ENCODE measurements around the gene ELP4.
"Not testable (repeated sequence)": the region's sequence is repeated elsewhere in the genome, so short reads cannot be mapped to it uniquely, and the experiment has no call there.

Gene ELP4

GRCh38 chr11:31646216-31646615 lies 136.6 kb downstream of the ELP4 start:
- DNase-seq (ENCODE audit: low spot score), result no peak

DNA sequence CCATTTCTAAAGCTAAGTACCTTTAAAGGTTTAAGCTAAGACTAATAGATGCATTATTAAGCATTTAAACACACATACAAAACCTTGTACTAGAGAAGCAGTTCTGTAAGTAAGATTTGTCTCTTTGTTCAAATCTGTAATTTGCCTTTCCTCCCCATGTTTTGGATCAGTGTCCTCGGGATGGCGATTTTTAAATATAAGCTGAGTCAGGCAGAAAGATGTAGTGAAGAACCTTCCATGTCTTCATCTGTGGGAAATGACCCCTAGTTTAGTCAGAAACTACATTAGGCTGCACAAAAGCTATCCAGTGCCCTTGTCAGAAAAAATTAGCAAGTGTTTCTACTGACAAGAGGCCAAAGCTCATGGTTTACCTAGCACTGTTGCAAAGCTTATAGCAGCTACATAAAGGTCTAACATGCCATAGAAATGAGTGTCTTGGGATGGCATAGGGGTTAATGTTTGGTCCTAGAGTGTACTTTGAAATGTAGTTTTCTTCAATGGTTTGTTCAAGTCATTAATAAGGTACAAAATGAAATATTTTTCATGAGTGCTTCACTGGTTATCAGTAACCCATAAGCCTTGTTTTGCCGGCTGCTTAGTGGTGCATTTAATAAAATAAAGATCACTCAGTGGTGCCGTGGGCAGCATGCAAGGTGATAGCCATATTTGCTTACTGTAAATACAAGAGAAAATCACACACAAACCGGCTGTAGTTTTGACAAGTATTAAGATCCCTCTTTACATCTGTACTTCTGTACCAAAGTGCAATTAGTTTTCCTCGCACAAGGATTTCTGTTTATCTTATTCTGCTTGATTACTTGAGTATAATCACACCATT lies 139.8 kb downstream of the ELP4 start:
- no peak for DNase-seq (ENCODE audit: low spot score)

DNA sequence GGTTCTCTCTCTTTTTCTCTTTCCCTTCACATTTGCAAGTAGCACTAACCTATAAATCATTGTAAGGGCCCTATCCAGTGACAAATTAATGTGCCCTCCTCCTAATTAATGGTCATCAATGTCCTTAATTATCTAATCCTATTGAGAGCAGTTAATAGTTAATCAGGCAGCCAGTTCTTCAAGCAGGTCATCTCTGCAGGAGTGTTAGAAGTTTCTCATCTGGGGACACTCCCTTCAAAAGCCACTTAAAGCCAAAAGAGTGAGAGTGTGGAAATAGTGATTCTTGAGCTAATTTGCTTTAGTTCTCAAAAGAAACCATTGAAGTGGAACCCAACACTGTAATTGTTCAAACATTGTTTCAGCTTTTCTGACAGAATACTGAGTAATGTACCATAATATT lies 141.6 kb downstream of the ELP4 start:
- DNase-seq (ENCODE audit: low spot score), result no peak

GRCh38 chr11:31651822-31652221 lies 142.3 kb downstream of the ELP4 start:
- no peak for DNase-seq (ENCODE audit: low spot score)

GRCh38 chr11:31652528-31652927 lies 143.0 kb downstream of the ELP4 start:
- DNase-seq (ENCODE audit: low spot score), result no peak

- no peak for DNase-seq (ENCODE audit: low spot score)
Observed at GRCh38 chr11:31655483-31655882, 145.9 kb downstream of the ELP4 start.

DNA sequence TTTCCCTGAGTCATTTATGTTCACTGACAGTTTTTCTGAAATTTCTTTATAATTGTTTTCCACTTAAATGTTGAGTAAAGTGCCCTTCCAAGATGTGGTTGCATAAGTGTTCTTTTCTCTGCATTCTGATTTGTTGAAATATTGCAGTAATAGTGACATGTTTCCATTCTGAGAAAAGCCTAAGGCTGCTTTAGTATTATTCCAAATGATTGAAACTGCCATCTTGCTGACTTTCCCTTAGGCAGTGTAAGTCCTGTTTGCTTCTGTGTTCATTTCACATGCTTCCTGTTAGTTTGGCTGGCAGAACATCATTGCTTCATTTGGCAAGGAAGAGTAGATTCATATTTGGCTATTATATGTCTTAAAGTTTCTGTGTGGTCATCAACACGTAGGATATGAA lies 146.5 kb downstream of the ELP4 start:
- no peak for DNase-seq (ENCODE audit: low spot score)

DNA sequence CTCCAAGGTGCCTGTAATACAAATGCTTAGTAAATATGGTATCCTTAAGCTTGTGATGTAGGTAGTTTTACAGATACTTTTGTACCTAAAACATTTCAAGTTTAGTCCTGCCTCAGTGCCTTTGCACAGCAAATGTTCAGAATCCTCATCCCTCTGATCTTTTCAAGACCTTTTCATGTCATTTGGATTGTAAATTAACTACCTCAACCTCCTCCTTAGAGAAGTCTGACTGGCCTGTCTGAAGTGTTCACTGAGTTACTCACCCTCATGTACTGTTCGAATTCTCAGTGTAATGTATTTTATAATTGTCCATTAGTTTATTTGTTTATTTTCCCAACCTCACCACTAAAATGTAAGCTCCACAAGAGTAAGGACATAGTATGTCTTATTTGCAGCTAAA lies 147.5 kb downstream of the ELP4 start:
- no peak for DNase-seq (ENCODE audit: low spot score)

DNA sequence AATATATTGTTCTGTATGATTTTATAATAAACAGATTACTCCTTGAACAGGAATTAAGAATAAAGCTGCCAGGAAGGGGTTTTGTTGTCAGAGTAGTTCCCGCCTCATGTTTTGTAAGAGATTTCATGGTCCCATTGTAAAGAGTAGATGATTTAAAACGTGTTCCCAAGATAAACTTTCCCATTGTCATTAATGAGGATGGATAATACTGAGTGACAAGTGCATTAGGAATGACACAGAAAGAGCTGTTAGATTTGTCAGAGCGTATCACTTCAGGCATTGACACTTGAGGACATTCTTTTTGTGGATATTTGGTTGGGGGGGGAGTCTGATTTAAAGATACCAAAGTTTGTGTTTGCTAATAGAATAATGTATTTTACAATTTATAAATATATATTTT lies 154.6 kb downstream of the ELP4 start:
- no peak for DNase-seq (ENCODE audit: low spot score)

DNA sequence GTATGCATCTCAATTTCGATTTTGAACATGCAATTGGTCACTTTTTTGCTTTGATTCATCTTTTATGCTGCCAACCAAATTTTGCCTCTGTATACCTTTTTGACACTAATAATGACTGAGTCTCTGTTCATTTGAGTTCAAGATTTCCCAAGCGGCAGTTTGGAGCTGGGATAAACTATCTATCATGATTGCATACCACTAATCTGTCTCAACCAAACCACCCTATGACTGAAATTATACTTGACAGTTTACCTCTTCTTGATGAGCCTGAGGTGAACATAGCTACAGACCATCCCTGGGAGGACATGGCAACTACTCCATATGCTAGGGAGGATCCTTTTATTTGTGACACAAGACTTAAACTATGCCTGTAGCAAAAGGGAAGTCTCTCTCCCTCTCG lies 155.4 kb downstream of the ELP4 start:
- no peak for DNase-seq (ENCODE audit: low spot score)

DNA sequence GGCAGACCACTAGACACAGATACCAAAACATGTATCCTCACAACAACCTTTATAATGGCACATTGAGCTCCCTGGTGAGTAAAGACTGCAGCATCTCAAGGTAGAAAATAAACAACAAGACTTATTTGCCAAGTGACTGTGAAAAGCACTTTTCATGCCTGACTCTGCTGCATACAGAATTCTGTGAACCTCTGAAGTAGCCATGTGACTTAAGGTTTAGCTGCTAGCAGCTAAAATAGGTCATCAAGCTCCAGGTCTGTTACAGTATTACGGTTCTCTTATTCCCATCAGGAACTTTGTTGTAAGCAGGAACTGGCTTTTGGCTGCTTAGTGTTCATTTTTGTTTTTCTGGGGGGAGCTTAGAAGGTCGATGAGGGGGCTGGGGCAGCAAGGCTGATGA lies 162.1 kb downstream of the ELP4 start:
- no peak for DNase-seq (ENCODE audit: low spot score)

- DNase-seq (ENCODE audit: low spot score), result not testable (repeated sequence)
Observed at GRCh38 chr11:31673108-31673507, 163.5 kb downstream of the ELP4 start.

DNA sequence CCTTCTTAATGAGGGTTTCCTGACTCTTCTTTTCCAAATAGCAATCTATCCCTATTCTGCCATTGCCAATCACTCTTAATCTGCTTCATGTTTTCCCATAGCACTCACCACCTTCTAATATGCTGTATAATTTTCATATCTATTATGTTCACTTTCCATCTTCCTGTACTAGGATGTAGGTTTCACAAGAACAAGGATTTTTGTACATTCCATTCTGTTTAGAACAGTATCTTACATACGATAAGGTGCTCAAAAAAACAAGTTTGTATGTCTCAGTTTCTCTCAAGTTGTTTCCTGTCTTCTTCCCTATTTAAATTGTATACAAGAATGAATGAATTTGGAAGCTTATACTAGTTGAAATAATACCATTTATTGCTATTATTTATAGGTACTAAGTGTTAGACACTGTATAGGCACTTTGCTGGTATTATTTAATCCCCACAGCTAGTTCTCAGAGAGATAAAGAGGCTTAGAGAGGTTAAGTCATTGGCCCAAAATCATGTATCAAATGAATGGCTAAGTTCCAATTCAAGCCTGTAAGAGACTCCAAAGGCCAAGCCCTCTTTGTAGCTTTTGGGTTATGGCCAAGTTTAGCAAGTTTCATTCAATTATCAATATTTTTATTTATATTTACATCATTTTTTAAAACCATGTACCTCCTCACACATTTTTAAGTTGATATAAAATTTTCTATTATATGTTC lies 166.9 kb downstream of the ELP4 start:
- DNase-seq (ENCODE audit: low spot score), result no peak

GRCh38 chr11:31680770-31681169 lies 171.2 kb downstream of the ELP4 start:
- DNase-seq (ENCODE audit: low spot score), result no peak

- no peak for DNase-seq (ENCODE audit: low spot score)
Observed at GRCh38 chr11:31687256-31687655, 177.7 kb downstream of the ELP4 start.

DNA sequence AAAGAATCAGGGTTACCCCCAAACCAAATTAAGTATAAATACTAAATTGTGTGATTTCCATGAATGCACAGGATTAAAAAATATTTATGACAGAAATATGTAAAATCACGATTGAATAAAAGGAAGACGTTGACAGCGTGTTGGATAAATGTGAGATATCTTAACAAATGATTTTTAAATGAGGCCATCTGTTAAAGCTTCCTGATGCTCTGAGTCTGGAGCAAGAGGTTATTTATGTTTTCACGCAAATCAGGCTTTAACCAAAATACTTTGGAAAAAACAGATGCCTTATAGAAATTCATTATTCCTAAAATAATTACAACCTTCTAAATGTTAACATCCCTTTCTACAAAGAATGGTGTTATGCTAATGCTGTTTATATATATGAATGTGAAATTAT lies 178.3 kb downstream of the ELP4 start:
- no peak for DNase-seq (ENCODE audit: low spot score)

DNA sequence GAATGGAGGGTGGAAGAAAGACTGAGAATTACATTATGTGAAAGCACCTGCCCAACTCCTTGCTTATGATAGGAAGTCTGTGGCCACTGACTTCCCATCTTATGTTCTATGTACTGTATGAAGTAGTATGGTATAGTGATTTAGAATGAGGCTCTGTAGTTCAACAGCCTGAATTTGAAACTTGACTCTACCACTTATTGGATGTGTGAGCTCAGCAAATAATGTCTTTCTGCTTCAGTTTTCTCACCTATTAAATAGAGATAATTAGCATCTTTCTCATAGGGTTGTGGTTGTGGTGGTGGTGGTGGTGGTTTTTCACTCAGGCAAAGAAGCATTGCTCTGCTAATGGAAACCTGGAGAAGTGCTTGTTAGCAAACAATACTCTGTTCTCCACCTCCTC lies 180.0 kb downstream of the ELP4 start:
- no peak for DNase-seq (ENCODE audit: low spot score)

DNA sequence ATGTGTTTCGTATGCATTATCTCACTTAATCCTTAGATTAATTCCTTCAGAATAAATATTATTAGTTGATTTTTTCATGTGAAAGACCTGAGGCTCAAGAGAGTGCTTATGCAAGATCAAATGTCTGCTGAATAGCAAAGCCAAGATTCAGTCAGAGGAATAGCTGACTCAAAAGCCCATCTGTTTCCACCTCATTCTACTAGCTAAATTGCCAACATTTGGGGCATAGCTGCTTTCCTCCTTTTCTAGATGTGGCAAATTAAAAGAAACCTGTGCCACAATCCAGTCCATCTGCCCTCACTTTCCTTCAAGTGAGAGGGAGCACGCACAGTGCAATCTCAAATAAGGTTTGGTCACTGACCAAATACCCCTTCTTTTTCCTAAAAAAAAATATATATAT lies 180.5 kb downstream of the ELP4 start:
- DNase-seq (ENCODE audit: low spot score), result no peak

GRCh38 chr11:31690516-31690915 lies 180.9 kb downstream of the ELP4 start:
- no peak for DNase-seq (ENCODE audit: low spot score)

DNA sequence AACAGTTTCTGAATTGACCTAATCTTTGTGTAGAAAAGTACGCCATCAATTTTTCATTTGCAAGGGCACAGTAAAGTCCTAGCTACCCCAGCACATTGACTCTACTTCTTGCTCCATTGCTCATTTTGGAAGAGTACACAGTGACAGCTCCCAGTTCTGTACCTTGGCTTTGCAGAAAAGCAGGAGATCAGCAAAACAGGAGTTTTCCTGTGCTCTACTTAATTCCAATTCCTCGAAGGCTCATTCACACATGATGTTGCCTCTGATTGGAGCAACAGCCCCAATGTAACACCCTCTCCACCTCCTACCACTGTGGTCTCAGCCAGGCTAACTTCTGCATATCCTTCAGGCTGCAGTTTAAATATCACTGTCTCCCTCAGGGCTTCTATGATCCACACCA lies 182.9 kb downstream of the ELP4 start:
- no peak for DNase-seq (ENCODE audit: low spot score)

DNA sequence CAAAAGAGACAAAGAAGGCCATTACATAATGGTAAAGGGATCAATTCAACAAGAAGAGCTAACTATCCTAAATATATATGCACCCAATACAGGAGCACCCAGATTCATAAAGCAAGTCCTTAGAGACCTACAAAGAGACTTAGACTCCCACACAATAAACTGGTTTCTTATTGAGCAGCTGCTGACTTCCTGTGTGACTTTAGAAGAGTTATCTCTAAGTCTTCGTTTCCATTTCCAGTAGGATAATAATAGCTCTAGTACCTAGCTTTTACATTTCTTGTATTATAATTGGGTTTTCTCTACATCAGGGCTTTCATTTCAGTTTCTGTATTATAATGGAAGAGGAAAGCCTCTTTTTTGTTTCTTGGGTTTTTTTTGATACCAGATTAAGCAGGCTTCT lies 187.5 kb downstream of the ELP4 start:
- DNase-seq (ENCODE audit: low spot score), result not testable (repeated sequence)

DNA sequence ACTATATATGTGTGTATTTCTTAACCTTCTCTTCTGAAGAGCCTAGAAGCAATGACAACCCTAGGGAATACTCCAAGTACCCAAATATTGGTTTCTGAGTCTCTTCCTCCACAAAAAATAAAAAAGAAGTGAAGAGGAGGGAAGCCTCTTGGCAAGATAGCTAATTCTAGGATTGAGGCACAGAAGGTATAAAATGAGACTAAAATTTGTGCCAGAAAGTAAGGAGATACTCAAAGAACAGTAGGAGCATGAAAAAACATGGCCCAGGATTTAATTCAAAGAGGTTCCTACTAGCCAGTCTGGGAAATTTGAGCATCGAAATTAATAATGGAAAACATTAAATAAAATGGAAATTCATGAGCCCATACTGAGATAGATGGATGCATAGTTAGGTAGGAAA lies 189.5 kb downstream of the ELP4 start:
- no peak for DNase-seq (ENCODE audit: low spot score)

- DNase-seq (ENCODE audit: low spot score), result no peak
Observed at GRCh38 chr11:31702966-31703365, 193.4 kb downstream of the ELP4 start.

GRCh38 chr11:31706357-31706756 lies 196.8 kb downstream of the ELP4 start:
- DNase-seq (ENCODE audit: low spot score), result no peak

All from hematopoietic multipotent progenitor cell treated with erythropoietin and hydrocortisone succinate and interleukin-3 and kit ligand, for 17 days (in vitro differentiated cells).